Coronary artery (tissue), 2 donors: ENCODE results near the gene CAMTA2.

Experiments
- DNase-seq: peaks from one replicate; pipeline ENCODE4 v3.0.0-alpha.2; 2017; ENCODE audit warnings: low spot score
- H3K27ac ChIP-seq, 2 donors: fragments of 200-600 bp; sonication (generic); one replicate each; pipeline ENCODE4 v1.5.1; 2016 to 2019
- H3K4me3 ChIP-seq: fragments of 200-600 bp; sonication (generic); 2 replicates; pipeline ENCODE4 v1.5.1; 2016; ENCODE audit warnings: mild to moderate bottlenecking, moderate library complexity
- CTCF ChIP-seq: fragments of 200-600 bp; sonication (generic); IDR thresholded peaks from one replicate; pipeline ENCODE4 v1.5.1; 2019; ENCODE audit warnings: antibody characterized with exemption

Gene CAMTA2

GRCh38 chr17:4937553-4937952 lies 49.9 kb downstream of the CAMTA2 start:
- Histone ChIP-seq H3K27ac (no peak overlapping the region), H3K4me3 (no peak overlapping the region)
- DNase-seq: no peak
- TF ChIP-seq CTCF: no peak

GRCh38 chr17:4936436-4936835 lies 51.0 kb downstream of the CAMTA2 start:
- Histone ChIP-seq H3K27ac (no peak overlapping the region), H3K4me3 (no peak overlapping the region)
- no peak for TF ChIP-seq CTCF
- no peak for DNase-seq

GRCh38 chr17:4935650-4936049 lies 51.8 kb downstream of the CAMTA2 start:
- no peak for TF ChIP-seq CTCF
- no peak overlapping the region for H3K27ac ChIP-seq
- no peak for DNase-seq
- H3K4me3 ChIP-seq: no peak overlapping the region

DNA sequence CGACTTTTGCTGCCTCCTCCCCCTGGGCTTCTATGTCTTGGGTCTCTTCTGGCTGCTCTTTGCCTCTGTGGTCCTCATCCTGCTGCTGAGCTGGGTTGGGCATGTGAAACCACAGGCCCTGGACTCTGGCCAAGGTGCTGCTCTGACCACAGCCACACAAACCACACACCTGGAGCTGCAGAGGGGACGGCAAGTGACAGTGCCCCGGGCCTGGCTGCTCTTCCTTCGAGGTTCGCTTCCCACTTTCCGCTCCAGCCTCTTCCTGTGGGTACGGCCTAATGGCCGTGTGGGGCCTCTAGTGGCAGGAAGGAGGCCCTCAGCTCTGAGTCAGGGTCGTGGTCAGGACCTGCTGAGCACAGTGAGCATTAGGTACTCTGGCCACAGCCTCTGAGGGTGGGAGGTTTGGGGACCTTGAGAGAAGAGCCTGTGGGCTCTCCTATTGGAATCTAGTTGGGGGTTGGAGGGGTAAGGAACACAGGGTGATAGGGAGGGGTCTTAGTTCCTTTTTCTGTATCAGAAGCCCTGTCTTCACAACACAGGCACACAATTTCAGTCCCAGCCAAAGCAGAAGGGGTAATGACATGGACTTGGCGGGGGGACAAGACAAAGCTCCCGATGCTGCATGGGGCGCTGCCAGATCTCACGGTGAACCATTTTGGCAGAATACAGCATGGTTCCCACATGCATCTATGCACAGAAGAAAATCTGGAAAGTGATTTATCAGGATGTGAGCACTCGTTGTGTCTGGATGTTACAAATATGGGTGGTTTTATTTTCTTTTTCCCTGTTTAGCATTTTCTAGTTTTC lies 53.1 kb downstream of the CAMTA2 start:
- no peak overlapping the region for H3K4me3 ChIP-seq
- no peak for DNase-seq
- no peak overlapping the region for H3K27ac ChIP-seq
- no peak for TF ChIP-seq CTCF

- no peak for TF ChIP-seq CTCF
- H3K27ac ChIP-seq: no peak overlapping the region
- H3K4me3 ChIP-seq: no peak overlapping the region
- DNase-seq: no peak
These were observed 53.8 kb downstream of the CAMTA2 start for GRCh38 chr17:4933646-4934045.

DNA sequence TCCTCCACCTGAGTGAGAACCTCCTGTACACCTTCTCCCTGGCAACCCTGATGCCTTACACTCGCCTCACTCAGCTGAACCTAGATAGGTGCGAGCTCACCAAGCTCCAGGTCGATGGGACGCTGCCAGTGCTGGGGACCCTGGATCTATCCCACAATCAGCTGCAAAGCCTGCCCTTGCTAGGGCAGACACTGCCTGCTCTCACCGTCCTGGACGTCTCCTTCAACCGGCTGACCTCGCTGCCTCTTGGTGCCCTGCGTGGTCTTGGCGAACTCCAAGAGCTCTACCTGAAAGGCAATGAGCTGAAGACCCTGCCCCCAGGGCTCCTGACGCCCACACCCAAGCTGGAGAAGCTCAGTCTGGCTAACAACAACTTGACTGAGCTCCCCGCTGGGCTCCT lies 54.7 kb downstream of the CAMTA2 start:
- DNase-seq: no peak
- Histone ChIP-seq H3K27ac (no peak overlapping the region), H3K4me3 (no peak overlapping the region)
- no peak for TF ChIP-seq CTCF

DNA sequence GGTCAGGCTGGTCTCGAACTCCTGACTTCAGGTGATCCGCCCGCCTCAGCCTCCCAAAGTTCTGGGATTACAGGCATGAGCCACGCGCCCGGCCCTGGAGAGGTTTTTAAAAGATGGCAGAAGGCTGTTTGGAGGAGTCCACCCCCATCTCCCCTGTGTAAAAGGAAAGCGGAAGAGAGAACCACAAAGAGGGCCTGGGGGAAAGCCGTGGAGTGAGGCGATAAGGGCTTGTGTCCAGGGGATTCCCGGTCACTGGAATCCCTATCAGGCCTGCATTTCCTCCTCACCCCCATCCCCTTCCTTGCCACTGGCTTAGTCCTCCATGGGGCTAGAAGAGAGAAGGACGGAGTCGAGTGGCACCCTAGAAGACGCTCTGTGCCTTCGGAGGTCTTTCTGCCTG lies 55.5 kb downstream of the CAMTA2 start, which contains the start of gene GP1BA:
Gene GP1BA (plus strand): TSS at position 315 of the 400 bp plus-strand sequence. CDS start 328 bp downstream, outside the sequence.
- Histone ChIP-seq H3K27ac (no peak within 1 kb of the TSS), H3K4me3 (no peak within 1 kb of the TSS)
- TF ChIP-seq CTCF: no peak
- no peak for DNase-seq
